H54 (cell line): ENCODE data around the gene USP5.

Source experiments
- DNase-seq: peaks from one replicate; pipeline ENCODE4 v3.0.0; 2011; ENCODE audit warnings: low spot score, mixed read lengths; ENCODE audit not compliant: insufficient read length
- FAIRE-seq: peaks from 3 replicates; lab custom pipeline; 2011; peaks lifted over from hg19 to GRCh38; lab: Jason Lieb, UNC
- POLR2A ChIP-seq: IDR thresholded peaks from 2 replicates; pipeline ENCODE4 v1.6.1; 2011; ENCODE audit warnings: low read depth, mild to moderate bottlenecking, low read length

Gene USP5

GRCh38 chr12:6822426-6823135 lies 29.4 kb upstream of the USP5 start:
- no peak for TF ChIP-seq POLR2A
- DNase-seq (no peak), FAIRE-seq (no peak)

- FAIRE-seq (no peak), DNase-seq (no peak)
- no peak for TF ChIP-seq POLR2A
These were observed 28.5 kb upstream of the USP5 start for GRCh38 chr12:6823182-6824084.

DNA sequence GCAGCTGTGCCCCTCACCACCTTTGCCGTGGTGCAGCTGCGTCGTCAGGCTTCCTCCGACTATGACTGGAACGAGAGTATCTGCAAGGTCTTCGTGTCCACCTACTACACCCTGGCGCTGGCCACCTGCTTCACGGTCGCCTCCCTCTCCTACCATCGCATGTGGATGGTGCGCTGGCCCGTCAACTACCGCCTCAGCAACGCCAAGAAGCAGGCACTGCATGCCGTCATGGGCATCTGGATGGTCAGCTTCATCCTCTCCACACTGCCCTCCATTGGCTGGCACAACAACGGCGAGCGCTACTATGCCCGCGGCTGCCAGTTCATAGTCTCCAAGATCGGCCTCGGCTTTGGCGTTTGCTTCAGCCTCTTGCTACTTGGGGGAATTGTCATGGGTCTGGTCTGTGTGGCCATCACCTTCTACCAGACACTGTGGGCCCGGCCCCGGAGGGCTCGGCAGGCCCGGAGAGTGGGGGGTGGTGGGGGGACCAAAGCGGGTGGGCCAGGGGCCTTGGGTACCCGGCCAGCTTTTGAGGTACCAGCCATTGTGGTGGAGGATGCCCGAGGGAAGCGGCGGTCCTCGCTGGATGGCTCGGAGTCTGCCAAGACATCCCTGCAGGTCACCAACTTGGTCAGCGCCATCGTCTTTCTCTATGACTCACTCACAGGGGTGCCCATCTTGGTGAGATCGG lies 27.7 kb upstream of the USP5 start:
- FAIRE-seq (no peak), DNase-seq (no peak)
- TF ChIP-seq POLR2A: no peak

GRCh38 chr12:6824901-6825381 lies 27.0 kb upstream of the USP5 start:
- TF ChIP-seq POLR2A: no peak
- DNase-seq (no peak), FAIRE-seq (no peak)

- DNase-seq: peak; percentile 89
- no peak for TF ChIP-seq POLR2A
- FAIRE-seq: no peak
These were observed 26.4 kb upstream of the USP5 start for GRCh38 chr12:6825398-6826124.

- FAIRE-seq (no peak), DNase-seq (no peak)
- TF ChIP-seq POLR2A: no peak
These were observed 25.7 kb upstream of the USP5 start for GRCh38 chr12:6826125-6826733.

DNA sequence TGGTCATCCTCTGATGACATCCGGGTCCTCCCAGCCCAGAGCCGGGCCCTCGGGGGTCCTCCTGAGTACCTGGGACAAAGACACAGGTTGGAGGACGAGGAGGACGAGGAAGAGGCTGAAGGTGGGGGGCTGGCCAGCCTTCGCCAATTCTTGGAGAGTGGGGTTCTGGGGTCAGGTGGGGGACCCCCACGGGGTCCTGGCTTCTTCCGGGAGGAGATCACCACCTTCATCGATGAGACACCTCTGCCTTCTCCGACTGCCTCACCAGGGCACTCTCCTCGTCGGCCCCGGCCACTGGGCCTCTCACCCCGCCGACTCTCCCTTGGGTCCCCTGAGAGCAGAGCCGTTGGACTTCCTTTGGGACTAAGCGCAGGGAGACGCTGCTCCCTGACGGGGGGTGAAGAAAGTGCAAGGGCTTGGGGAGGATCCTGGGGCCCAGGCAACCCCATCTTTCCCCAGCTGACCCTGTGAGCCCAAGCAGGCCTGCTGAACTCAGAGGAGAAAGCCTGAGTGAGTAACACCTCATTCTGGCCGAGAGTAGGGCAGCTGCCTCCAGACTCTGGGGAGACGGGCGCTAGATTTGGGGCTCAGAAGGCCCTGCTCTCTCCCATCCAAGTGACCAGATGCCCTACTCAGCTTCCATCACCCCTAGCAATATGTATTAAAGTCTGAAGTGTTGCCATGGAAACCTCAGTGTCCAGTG lies 25.1 kb upstream of the USP5 start:
- no peak for DNase-seq
- FAIRE-seq: no peak
- TF ChIP-seq POLR2A: no peak

DNA sequence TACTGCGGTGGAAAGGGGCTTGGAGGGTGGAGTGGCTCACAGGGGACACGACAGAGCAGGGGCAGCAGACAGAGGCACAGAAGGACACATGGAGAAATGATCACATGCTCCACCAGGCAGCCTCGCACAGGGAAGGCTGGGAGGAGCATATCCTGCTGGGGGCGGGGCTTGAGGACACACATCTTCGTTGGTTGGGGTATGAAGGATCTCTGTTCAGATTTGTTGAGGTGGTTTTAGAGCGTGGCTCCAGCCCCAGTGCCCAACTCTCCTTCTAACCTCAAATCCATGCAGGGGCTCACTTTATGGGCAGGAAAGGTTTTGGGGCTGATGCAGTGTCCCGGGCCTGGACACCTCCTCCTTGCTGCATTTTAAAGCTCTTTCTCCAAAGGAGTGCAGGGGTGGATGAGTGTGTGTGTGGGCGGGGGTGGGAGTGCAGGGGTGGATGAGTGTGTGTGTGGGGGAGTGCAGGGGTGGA lies 24.5 kb upstream of the USP5 start:
- peak; percentile 71 for FAIRE-seq
- DNase-seq: peak; percentile 93
- no peak; the same call in 1 of the 2 replicates for TF ChIP-seq POLR2A

- DNase-seq (peak; percentile 77), FAIRE-seq (no peak)
- peak; percentile 33; the same call in 1 of the 2 replicates for TF ChIP-seq POLR2A
These were observed 23.8 kb upstream of the USP5 start, which contains the start of gene P3H3 for GRCh38 chr12:6827982-6828780. P3H3 (plus strand) TSS chr12:6828407; CDS start chr12:6828441, 34 bp downstream.

DNA sequence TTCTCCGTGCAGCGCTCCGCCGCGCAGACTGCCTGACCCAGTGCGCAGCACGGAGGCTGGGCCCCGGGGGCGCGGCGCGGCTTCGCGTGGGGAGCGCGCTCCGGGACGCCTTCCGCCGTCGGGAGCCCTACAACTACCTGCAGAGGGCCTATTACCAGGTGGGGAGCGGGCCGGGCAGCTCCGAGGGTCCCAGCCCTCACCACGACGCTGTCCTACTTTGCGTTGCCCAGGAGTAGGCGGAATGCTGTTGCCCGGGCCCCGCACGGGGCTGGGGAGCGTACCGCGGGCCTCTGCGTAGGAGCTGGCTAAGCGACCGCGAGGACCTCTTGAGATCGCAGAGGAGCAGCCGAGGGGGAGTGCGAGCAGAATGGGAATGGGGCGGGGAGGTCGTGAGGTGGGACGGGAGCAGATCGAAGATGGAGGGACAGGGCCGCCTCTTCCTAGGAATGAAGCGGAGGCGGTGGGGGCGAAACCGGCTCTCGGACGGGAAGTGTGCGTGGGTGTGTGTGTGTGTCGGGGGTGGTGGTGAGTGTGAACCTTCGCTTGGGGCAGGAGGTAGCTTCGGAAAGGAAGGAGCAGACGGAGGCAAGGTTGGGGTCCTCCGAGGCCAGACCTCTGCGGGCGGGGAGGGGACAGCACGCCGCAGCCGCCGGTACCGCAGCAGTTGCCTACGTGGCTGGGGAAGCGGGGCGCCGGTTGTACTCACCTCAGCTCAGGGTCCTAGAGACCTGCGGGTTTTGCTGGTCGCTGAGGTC lies 23.0 kb upstream of the USP5 start:
- FAIRE-seq: no peak
- DNase-seq: peak; percentile 45
- peak; percentile 7; the same call in 1 of the 2 replicates for TF ChIP-seq POLR2A
